HepG2 (cell line): ENCODE results near the gene DGCR8. TPM values are rescaled to one million over a fixed set of nuclear protein-coding genes. Genes with fewer than 3 reads are reported as not detected.

Experiments
- ATAC-seq: fragments of 200-7000 bp; cut with Tn5 transposase; 3 replicates; pipeline ENCODE4 v1.9.1; 2020; ENCODE audit warnings: mild to moderate bottlenecking, moderate library complexity
- BruUV-seq: library from RNA; stranded (reverse); fragments of 400-500 nt; replicated peaks from 2 replicates; lab custom pipeline; 2021; lab: Mats Ljungman, UMichigan
- CTCF ChIA-PET: fragments of 300-600 bp; formaldehyde crosslinking; extraction: SDS; loops from one replicate; lab custom pipeline; 2021; ENCODE audit warnings: low total read pairs, inconsistent platforms, low intra/inter-chr PET ratio; lab: Yijun Ruan, JAX
- POLR2A ChIA-PET: fragments of 350-600 bp; sonication (Branson Sonifier 250); formaldehyde crosslinking; loops from one replicate; lab custom pipeline; 2020; ENCODE audit warnings: antibody characterized with exemption, inconsistent platforms; lab: Yijun Ruan, JAX
- DNase-seq: peaks from one replicate; pipeline ENCODE4 v3.0.0-alpha.2; 2015; ENCODE audit warnings: low spot score
- FAIRE-seq: peaks from 3 replicates; lab custom pipeline; 2011; peaks lifted over from hg19 to GRCh38; lab: Jason Lieb, UNC
- H2AFZ ChIP-seq: one replicate; pipeline ENCODE4 v1.6.1; 2011; ENCODE audit warnings: low read length, inconsistent platforms
- H3K27ac ChIP-seq: fragments of 300-600 bp; 3 replicates; pipeline ENCODE4 v1.8.0; 2011; ENCODE audit warnings: mixed run types, mild to moderate bottlenecking, mixed read lengths, low read length, inconsistent platforms; ENCODE audit not compliant: insufficient read depth; ENCODE audit errors: extremely low read length
- H3K27me3 ChIP-seq, 2 experiments: fragments of 200-600 bp in 1 of 2; 2 replicates in 1 of 2; 3 replicates in 1 of 2; pipeline versions ENCODE4 v1.6.0 to v1.8.0; 2011; ENCODE audit warnings: low read length in 2 of 2, mild to moderate bottlenecking in 2 of 2, moderate library complexity in 2 of 2, inconsistent platforms in 1 of 2; ENCODE audit not compliant: insufficient read depth in 2 of 2, control insufficient read depth in 1 of 2
- H3K36me3 ChIP-seq, 2 experiments: fragments of 200-600 bp in 1 of 2; replicated peaks in 1 of 2; 2 replicates in 1 of 2; 3 replicates in 1 of 2; pipeline versions ENCODE4 v1.5.1 to v1.8.0; 2011; ENCODE audit warnings: low read length in 2 of 2, inconsistent platforms in 1 of 2; ENCODE audit not compliant: insufficient read depth in 2 of 2, control insufficient read depth in 1 of 2
- H3K4me1 ChIP-seq: 2 replicates; pipeline ENCODE4 v1.5.1; 2012; ENCODE audit warnings: low read length, inconsistent platforms; ENCODE audit not compliant: insufficient read depth
- H3K4me2 ChIP-seq: 2 replicates; pipeline ENCODE4 v1.6.0; 2011; ENCODE audit warnings: low read depth, low read length, inconsistent platforms
- H3K4me3 ChIP-seq, 3 experiments: fragments of 200-600 bp in 1 of 3; sonication (generic), shearing (Covaris generic) in 1 of 3; replicated peaks in 1 of 3; 2 replicates each; pipeline ENCODE4 v1.5.1; 2011 to 2016; ENCODE audit warnings: low read length in 3 of 3, inconsistent platforms in 2 of 3, low read depth in 2 of 3, mild to moderate bottlenecking in 2 of 3, control low read depth in 1 of 3, mixed read lengths in 1 of 3; ENCODE audit not compliant: insufficient read depth in 1 of 3
- H3K79me2 ChIP-seq: one replicate; pipeline ENCODE4 v1.6.1; 2011; ENCODE audit warnings: low read length, inconsistent platforms; ENCODE audit not compliant: insufficient read depth
- H3K9ac ChIP-seq: 2 replicates; pipeline ENCODE4 v1.6.0; 2011; ENCODE audit warnings: mild to moderate bottlenecking, low read depth, low read length, inconsistent platforms; ENCODE audit not compliant: insufficient read depth
- H3K9me3 ChIP-seq: 2 replicates; pipeline ENCODE4 v1.5.1; 2012; ENCODE audit warnings: mild to moderate bottlenecking, low read length
- H4K20me1 ChIP-seq: 2 replicates; pipeline ENCODE4 v1.6.0; 2011; ENCODE audit warnings: inconsistent platforms, mild to moderate bottlenecking, low read length, moderate library complexity; ENCODE audit not compliant: insufficient read depth
- CBX1 ChIP-seq: IDR thresholded peaks from one replicate; pipeline ENCODE4 v1.6.1; 2016; ENCODE audit warnings: antibody characterized with exemption, low read depth
- FOXC1 ChIP-seq: sonication (generic); formaldehyde crosslinking; IDR thresholded peaks from 2 replicates; pipeline ENCODE4 v1.8.0; 2022; ENCODE audit warnings: mild to moderate bottlenecking, missing genetic modification reagents, borderline replicate concordance
- FOXK2 ChIP-seq: fragments of 450-650 bp; IDR thresholded peaks from 2 replicates; pipeline ENCODE4 v1.6.1; 2016
- IRX3 ChIP-seq: sonication (generic); formaldehyde crosslinking; IDR thresholded peaks from 2 replicates; pipeline ENCODE4 v1.8.1; 2023; ENCODE audit warnings: mild to moderate bottlenecking, low read depth, missing genetic modification reagents, borderline replicate concordance
- KMT2A ChIP-seq: sonication (generic); formaldehyde crosslinking; IDR thresholded peaks from 2 replicates; pipeline ENCODE4 v1.4.0; 2020; ENCODE audit warnings: missing genetic modification reagents
- MTF1 ChIP-seq: sonication (generic); formaldehyde crosslinking; IDR thresholded peaks from 2 replicates; pipeline ENCODE4 v1.5.0; 2020; ENCODE audit warnings: missing genetic modification reagents
- SATB2 ChIP-seq: sonication (generic); formaldehyde crosslinking; IDR thresholded peaks from 2 replicates; pipeline ENCODE4 v1.5.0; 2020; ENCODE audit warnings: missing genetic modification reagents
- TIGD3 ChIP-seq: sonication (generic); formaldehyde crosslinking; IDR thresholded peaks from 2 replicates; pipeline ENCODE4 v1.5.1; 2020; ENCODE audit warnings: mild to moderate bottlenecking, missing genetic modification reagents, borderline replicate concordance
- ZFP1 ChIP-seq: IDR thresholded peaks from 2 replicates; pipeline ENCODE4 v1.6.1; 2016
- ZFP37 ChIP-seq: sonication (generic); formaldehyde crosslinking; IDR thresholded peaks from 2 replicates; pipeline ENCODE4 v1.4.0; 2020; ENCODE audit warnings: missing genetic modification reagents, borderline replicate concordance
- ZNF317 ChIP-seq: sonication (generic); formaldehyde crosslinking; IDR thresholded peaks from 2 replicates; pipeline ENCODE4 v1.5.0; 2020; ENCODE audit warnings: mild to moderate bottlenecking, missing genetic modification reagents
- ZNF615 ChIP-seq: sonication (generic); formaldehyde crosslinking; IDR thresholded peaks from 2 replicates; pipeline ENCODE4 v1.5.0; 2020; ENCODE audit warnings: mild to moderate bottlenecking, missing genetic modification reagents, borderline replicate concordance
- WGBS: methylation state at CpG from one replicate; pipeline ENCODE4 v1.1.6; 2017; ENCODE audit warnings: low lambda C conversion rate; 5-methylcytosine and 5-hydroxymethylcytosine counted together
- in situ Hi-C: cut with HindIII; loops from 2 replicates; pipeline ENCODE4 v1.10.0; 2017; ENCODE audit warnings: low pct_unique_long_range_greater_than_20kb; ENCODE audit not compliant: extremely low pct_ligation_motif_present
- intact Hi-C: fragments of 100-400 bp; cut with micrococcal nuclease; formaldehyde crosslinking; loops from one replicate; pipeline ENCODE4 v1.10.0; 2022; ENCODE audit not compliant: unreplicated experiment
- polyA plus RNA-seq, 8 experiments: library from polyadenylated mRNA; depleted of rRNA in 3 of 8; stranded (reverse) in 7 of 8; unstranded in 1 of 8; fragments of >200 nt; fragmentation: Illumina TruSeq in 4 of 8; extraction: Trizol in 4 of 8; gene quantifications; 2 replicates each; pipeline versions ENCODE4 v1.2.1 to v1.2.3, GENCODE V29; 2011 to 2016; ENCODE audit warnings: low read depth in 4 of 8, missing spikeins in 1 of 8, mixed read lengths in 1 of 8; ENCODE audit not compliant: insufficient read depth in 1 of 8
- total RNA-seq, 5 experiments: library from RNA; depleted of rRNA; stranded (reverse); fragments of >200 nt; fragmentation: Illumina TruSeq; extraction: Trizol; gene quantifications; 2 replicates each; pipeline ENCODE4 v1.2.3, GENCODE V29; 2016; ENCODE audit warnings: low read depth in 1 of 5
- TF ChIP-seq, protein P1 (sequence below): sonication (generic); formaldehyde crosslinking; IDR thresholded peaks from 2 replicates; pipeline ENCODE4 v1.9.0; 2022; ENCODE audit warnings: missing genetic modification reagents, mild to moderate bottlenecking, borderline replicate concordance
- TF ChIP-seq, protein P2 (sequence below): sonication (generic); formaldehyde crosslinking; IDR thresholded peaks from 2 replicates; pipeline ENCODE4 v1.9.0; 2021; ENCODE audit warnings: missing genetic modification reagents, mild to moderate bottlenecking, borderline replicate concordance
- TF ChIP-seq, protein P3 (sequence below): IDR thresholded peaks from 2 replicates; pipeline ENCODE4 v1.6.1; 2016; ENCODE audit warnings: low read depth, missing genetic modification reagents, missing compliant biosample characterization

DGCR8 gene
- total and polyA plus RNA-seq, 2 of the 13 experiments (the other 11 are each of a cell fraction or from before 2014, with no cell fraction given) = 10.2 to 23.2 TPM

GRCh38 chr22:20093418-20094196 lies 13.6 kb downstream of the DGCR8 start:
- in situ Hi-C loops (no loop called here), intact Hi-C loops (no loop called here)
- ATAC-seq = peak; percentile 30; the same call in 1 of the 3 replicates
- H2AFZ ChIP-seq = no peak overlapping the region
- DNase-seq = no peak
- ChIA-PET POLR2A (no interaction called here), CTCF (no interaction called here)
- FAIRE-seq = no peak
- peaks cover 10% of the 10 kb centered on the region for H3K79me2 ChIP-seq
- no peak overlapping the region for H3K4me3 ChIP-seq
- no peaks in the 10 kb centered on the region for H4K20me1 ChIP-seq
- H3K27me3 ChIP-seq = no peaks in the 10 kb centered on the region
- peaks cover 47 to 93% of the 10 kb centered on the region in 2 experiments for H3K36me3 ChIP-seq
- no peak overlapping the region for H3K27ac ChIP-seq
- no peaks in the 10 kb centered on the region for H3K4me1 ChIP-seq
- WGBS = 96% methylated on average over 11 of the region's 13 CpGs
- no TSS peak for BruUV-seq
- H3K9me3 ChIP-seq = no peaks in the 10 kb centered on the region
- no peak overlapping the region for H3K9ac ChIP-seq
- no peak overlapping the region for H3K4me2 ChIP-seq
- TF ChIP-seq, protein P1, sequence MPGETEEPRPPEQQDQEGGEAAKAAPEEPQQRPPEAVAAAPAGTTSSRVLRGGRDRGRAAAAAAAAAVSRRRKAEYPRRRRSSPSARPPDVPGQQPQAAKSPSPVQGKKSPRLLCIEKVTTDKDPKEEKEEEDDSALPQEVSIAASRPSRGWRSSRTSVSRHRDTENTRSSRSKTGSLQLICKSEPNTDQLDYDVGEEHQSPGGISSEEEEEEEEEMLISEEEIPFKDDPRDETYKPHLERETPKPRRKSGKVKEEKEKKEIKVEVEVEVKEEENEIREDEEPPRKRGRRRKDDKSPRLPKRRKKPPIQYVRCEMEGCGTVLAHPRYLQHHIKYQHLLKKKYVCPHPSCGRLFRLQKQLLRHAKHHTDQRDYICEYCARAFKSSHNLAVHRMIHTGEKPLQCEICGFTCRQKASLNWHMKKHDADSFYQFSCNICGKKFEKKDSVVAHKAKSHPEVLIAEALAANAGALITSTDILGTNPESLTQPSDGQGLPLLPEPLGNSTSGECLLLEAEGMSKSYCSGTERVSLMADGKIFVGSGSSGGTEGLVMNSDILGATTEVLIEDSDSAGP (CRISPR knock-in tag) = no peak
- TF ChIP-seq MTF1 (CRISPR knock-in tag) (no peak), ZFP37 (CRISPR knock-in tag) (no peak), ZFP1 (CRISPR knock-in tag) (no peak), TIGD3 (CRISPR knock-in tag) (no peak), FOXC1 (CRISPR knock-in tag) (no peak), KMT2A (CRISPR knock-in tag) (no peak), SATB2 (CRISPR knock-in tag) (no peak), ZNF317 (CRISPR knock-in tag) (no peak), IRX3 (no peak), FOXK2 (no peak), ZNF615 (CRISPR knock-in tag) (no peak), CBX1 (no peak)
- TF ChIP-seq, protein P2, sequence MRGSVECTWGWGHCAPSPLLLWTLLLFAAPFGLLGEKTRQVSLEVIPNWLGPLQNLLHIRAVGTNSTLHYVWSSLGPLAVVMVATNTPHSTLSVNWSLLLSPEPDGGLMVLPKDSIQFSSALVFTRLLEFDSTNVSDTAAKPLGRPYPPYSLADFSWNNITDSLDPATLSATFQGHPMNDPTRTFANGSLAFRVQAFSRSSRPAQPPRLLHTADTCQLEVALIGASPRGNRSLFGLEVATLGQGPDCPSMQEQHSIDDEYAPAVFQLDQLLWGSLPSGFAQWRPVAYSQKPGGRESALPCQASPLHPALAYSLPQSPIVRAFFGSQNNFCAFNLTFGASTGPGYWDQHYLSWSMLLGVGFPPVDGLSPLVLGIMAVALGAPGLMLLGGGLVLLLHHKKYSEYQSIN (CRISPR knock-in tag) = no peak
- TF ChIP-seq, protein P3, sequence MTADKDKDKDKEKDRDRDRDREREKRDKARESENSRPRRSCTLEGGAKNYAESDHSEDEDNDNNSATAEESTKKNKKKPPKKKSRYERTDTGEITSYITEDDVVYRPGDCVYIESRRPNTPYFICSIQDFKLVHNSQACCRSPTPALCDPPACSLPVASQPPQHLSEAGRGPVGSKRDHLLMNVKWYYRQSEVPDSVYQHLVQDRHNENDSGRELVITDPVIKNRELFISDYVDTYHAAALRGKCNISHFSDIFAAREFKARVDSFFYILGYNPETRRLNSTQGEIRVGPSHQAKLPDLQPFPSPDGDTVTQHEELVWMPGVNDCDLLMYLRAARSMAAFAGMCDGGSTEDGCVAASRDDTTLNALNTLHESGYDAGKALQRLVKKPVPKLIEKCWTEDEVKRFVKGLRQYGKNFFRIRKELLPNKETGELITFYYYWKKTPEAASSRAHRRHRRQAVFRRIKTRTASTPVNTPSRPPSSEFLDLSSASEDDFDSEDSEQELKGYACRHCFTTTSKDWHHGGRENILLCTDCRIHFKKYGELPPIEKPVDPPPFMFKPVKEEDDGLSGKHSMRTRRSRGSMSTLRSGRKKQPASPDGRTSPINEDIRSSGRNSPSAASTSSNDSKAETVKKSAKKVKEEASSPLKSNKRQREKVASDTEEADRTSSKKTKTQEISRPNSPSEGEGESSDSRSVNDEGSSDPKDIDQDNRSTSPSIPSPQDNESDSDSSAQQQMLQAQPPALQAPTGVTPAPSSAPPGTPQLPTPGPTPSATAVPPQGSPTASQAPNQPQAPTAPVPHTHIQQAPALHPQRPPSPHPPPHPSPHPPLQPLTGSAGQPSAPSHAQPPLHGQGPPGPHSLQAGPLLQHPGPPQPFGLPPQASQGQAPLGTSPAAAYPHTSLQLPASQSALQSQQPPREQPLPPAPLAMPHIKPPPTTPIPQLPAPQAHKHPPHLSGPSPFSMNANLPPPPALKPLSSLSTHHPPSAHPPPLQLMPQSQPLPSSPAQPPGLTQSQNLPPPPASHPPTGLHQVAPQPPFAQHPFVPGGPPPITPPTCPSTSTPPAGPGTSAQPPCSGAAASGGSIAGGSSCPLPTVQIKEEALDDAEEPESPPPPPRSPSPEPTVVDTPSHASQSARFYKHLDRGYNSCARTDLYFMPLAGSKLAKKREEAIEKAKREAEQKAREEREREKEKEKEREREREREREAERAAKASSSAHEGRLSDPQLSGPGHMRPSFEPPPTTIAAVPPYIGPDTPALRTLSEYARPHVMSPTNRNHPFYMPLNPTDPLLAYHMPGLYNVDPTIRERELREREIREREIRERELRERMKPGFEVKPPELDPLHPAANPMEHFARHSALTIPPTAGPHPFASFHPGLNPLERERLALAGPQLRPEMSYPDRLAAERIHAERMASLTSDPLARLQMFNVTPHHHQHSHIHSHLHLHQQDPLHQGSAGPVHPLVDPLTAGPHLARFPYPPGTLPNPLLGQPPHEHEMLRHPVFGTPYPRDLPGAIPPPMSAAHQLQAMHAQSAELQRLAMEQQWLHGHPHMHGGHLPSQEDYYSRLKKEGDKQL = no peak
